Myocyte (in vitro differentiated cells): Measurements from ENCODE around the gene APOD. TPM values are rescaled to one million over a fixed set of nuclear protein-coding genes. Genes with fewer than 3 reads are reported as not detected.

Experiments used
- DNase-seq: peaks from one replicate; pipeline ENCODE4 v3.0.0-alpha.2; 2012; ENCODE audit warnings: low read depth
- total RNA-seq: library from RNA; depleted of rRNA; stranded (reverse); fragments of >200 nt; gene quantifications from 2 replicates; pipeline ENCODE4 v1.2.3, GENCODE V29; 2014

APOD gene
- total RNA-seq, 1 donor from 2014 or later, result 3.6 TPM

GRCh38 chr3:195531683-195532082 lies 52.1 kb downstream of the APOD start:
- DNase-seq, result no peak

GRCh38 chr3:195526492-195526891 lies 57.2 kb downstream of the APOD start:
- DNase-seq, result no peak

GRCh38 chr3:195524171-195524896 lies 59.4 kb downstream of the APOD start:
- no peak for DNase-seq

- peak; percentile 53 for DNase-seq
These were observed 61.3 kb downstream of the APOD start for GRCh38 chr3:195522254-195523023.

Other genes with a start within 250 kb of the APOD start
- gene ACAP2, start 140.9 kb downstream of the APOD start, total RNA-seq, result 30.0 and 31.4 TPM in 2 replicates
- gene PPP1R2, start 40.6 kb downstream of the APOD start, total RNA-seq, result 39.9 and 82.2 TPM in 2 replicates
- gene MUC20, start 137.0 kb upstream of the APOD start, total RNA-seq, result 0.10 and 0.96 TPM in 2 replicates
- gene MUC4, start 228.0 kb upstream of the APOD start, total RNA-seq, result not detected in 2 replicates